NCI-H524 (cell line): ENCODE data around the gene MAEL.
"Not testable (repeated sequence)": the region's sequence is repeated elsewhere in the genome, so short reads cannot be mapped to it uniquely, and the experiment has no call there.

Experiments used
- DNase-seq, 2 experiments: peaks; one replicate each; lab custom pipeline; 2025; lab: John Stamatoyannopoulos, UW

Gene MAEL

GRCh38 chr1:166978821-166979220 lies 10.3 kb upstream of the MAEL start:
- no peak for DNase-seq

- no peak for DNase-seq
Observed at GRCh38 chr1:166980383-166980782, 8.7 kb upstream of the MAEL start.

DNA sequence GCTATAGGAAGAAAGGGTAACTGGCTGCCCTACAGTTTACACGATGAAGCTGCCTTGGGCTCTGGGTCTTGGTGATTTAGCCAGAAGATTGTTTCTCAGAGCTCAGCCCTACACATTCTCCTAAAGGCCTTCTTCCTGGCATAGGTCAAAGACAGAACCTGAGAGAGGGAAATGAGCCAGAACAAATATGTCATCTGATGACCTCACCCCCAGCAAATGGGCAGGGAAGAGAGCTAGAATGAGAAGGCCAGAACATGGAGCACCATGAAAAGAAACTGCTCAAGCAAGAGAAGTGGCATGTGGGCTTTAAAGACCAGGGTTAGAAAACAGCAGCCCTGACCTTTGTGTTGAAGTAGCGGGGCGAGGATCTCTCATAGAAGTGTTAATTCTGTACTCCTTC lies 8.3 kb upstream of the MAEL start:
- DNase-seq = no peak

- no peak for DNase-seq
Observed at GRCh38 chr1:166981589-166981988, 7.5 kb upstream of the MAEL start.

GRCh38 chr1:166999075-166999474 lies 10.0 kb downstream of the MAEL start:
- DNase-seq = no peak

DNA sequence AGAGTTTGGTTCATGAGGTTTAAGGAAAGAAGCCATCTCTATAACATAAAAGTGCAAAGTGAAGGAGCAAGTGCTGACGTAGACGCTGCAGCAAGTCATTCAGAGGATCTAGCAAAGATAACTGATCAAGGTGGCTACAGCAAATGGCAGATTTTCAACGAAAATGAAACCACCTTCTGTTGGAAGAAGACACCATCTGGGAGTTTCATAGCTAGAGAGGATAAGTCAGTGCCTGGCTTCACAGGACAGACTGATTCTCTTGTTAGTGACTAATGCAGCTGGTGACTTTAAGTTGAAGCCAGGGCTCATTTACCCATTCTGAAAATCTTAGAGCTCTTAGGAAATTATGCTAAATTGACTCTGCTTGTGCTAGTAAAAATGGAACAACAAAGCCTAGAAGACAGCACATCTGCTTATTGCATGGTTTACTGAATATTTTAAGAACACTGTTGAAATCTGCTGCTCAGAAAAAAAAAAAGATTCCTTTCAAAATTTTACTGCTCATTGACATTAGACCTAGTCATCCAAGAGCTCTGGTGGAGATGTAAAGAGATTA lies 10.5 kb downstream of the MAEL start:
- DNase-seq = peak in 1 of 2 experiments; percentile 20

- no peak for DNase-seq
Observed at GRCh38 chr1:167000546-167000945, 11.5 kb downstream of the MAEL start.

GRCh38 chr1:167002354-167002753 lies 13.3 kb downstream of the MAEL start:
- no peak for DNase-seq

DNA sequence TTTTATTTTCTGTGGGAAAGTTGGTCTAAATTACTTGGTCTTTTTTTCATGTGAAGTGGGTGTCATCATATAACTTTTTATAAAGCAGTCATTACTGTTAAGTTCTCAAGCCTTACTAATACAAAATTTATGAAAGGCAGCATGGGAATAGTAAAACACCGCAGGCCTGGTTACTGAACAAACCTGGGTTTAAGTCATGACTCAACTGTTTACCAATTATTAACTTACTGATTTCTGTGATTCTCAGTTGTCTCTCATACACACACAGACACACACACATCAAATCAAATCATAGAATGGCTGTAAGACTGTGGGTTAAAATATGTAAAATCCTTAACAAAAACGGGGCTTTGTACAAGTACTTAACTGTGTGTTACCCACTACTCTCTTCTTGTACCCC lies 14.6 kb downstream of the MAEL start:
- DNase-seq = no peak

DNA sequence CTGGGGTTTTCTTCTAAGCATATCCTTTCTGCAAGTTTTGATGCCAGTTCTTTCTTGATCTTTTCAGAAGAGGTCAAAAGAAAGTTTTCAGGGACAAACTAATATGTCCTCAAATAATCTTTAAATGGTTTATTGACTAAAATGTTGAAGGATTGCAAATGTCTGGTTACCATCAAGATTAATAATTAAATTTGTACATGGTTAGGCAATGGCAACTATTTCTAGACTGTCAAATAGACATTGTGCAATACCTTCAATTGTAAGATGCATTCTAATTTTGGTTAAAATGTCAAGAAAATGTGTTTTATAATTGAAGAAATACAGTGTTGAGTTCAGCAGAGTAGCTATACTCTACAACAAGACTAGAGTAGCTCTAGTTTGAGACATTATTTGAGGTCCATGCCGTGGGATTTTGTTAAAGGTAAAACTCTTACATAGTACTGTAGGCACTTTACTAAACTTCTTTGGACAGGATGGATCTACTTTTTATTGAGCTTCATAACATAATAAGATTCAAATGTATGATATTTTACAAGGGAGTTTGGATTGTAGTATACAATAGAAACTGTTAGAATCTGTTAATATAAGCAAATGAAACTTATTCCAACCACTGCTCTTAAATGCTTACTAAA lies 22.6 kb downstream of the MAEL start:
- DNase-seq = no peak

- no peak for DNase-seq
Observed at GRCh38 chr1:167012570-167012969, 23.5 kb downstream of the MAEL start.

DNA sequence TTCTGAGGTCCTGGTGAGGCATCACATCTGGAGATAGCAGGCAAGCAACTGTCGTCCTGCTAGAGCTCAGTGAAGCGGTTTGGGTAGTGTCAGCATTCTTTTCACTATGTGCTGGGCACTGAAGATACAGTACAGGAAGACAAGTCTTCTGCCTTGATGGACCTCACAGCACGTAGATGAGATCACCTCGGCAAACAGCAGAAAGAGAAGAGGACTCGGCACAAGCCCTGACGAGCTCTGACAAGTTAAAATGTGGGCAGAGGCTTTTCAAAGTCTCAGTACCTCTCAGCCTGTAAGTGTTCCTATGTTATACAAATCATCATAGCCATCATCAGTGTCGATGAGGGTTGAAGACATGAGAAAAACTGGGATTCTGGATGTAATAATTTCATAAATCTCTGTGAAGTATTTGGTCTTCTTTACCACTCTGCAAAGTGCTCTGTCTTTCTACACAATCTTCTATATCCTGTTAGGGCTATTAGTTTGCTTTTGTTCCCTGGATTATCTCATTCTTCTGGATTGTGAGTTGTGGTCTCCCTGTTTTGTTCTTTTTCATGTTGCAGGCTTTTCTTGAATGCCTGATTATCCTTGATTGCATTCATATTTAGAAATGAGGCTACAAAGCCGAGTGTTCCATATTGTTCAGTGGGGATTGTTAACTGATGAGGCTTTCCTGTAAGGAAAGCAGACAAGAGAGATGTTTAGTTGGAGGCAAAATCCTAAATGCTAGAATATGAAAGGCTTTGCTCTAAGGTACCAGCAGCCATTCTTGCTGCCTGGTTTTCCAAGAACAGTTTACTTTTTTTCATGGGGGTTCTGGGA lies 24.2 kb downstream of the MAEL start:
- DNase-seq = no peak

DNA sequence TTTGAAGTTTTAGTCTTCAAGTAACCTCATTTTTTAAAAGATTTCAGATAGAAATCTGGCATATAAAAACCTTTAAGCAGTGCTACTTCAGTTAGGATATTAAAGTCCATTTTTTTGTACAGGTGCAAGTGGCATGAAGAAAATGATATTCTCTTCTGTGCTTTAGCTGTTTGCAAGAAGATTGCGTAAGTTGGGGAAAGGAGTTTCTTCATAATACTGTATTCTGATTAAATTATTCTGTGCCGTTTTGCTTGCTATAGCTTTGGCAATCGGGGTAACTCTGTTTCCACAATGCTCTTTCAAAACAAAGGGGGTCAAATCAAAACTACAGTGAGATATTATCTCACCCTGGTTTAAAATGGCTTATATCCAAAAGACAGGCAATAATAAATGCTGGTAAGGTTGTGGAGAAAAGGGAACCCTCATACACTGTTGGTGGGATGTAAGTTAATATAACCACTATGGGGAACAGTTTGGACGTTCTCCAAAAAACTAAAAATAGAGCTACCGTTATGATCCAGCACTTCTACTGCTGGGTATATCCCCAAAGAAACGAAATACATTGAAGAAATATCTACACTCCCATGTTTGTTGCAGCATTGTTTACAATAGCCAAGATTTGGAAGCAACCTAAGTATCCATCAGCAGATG lies 27.1 kb downstream of the MAEL start:
- no peak for DNase-seq

DNA sequence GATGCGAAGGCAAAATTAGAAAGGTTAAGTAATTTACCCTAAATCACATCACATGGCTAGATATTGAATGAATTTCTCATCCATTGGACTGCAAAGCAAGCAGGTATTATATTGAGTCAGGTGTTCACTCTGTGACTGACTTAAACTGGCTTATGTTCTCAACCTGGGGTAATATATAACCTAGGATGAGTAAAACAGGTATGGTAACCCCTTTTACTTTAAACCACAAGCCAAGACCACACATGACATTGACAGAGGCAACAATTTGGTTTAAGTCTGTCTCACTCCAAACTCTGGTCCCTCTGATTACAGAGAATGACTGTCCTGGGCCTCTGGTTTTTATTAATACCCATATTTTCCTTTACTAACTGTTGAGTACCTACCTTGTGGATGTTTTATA lies 33.3 kb downstream of the MAEL start:
- DNase-seq = no peak

GRCh38 chr1:167029553-167029952 lies 40.5 kb downstream of the MAEL start:
- not testable (repeated sequence) for DNase-seq

- DNase-seq = no peak
Observed at GRCh38 chr1:167033646-167034045, 44.6 kb downstream of the MAEL start.

- peak; percentile 43 to 73 for DNase-seq
Observed at GRCh38 chr1:167043752-167044488, 54.8 kb downstream of the MAEL start.

GRCh38 chr1:167051907-167052306 lies 62.8 kb downstream of the MAEL start:
- no peak for DNase-seq

- peak in 1 of 2 experiments; percentile 19 for DNase-seq
Observed at GRCh38 chr1:167052389-167052788, 63.3 kb downstream of the MAEL start.

GRCh38 chr1:167054531-167054930 lies 65.5 kb downstream of the MAEL start:
- no peak for DNase-seq

GRCh38 chr1:167054946-167055630 lies 66.0 kb downstream of the MAEL start:
- no peak for DNase-seq
